Natural killer cell (primary cell): Measurements from ENCODE around the gene AHDC1. TPM values are rescaled to one million over a fixed set of nuclear protein-coding genes. Genes with fewer than 3 reads are reported as not detected.

Experiments
- ATAC-seq, 3 donors: fragments of 150-1000 bp in 2 of 3; fragments of 200-7000 bp in 1 of 3; cut with Tn5 transposase; 1 replicate in 1 of 3; 2 replicates in 2 of 3; pipeline ENCODE4 v1.10.0; 2021; ENCODE audit warnings: mild to moderate bottlenecking in 2 of 3, moderate library complexity in 2 of 3
- DNase-seq, 2 donors: peaks; one replicate each; pipeline versions ENCODE4 v3.0.0 to v3.0.0-alpha.2; 2013 to 2021; ENCODE audit warnings: mixed read lengths in 1 of 2
- H3K27ac ChIP-seq: one replicate; pipeline ENCODE4 v1.5.1; 2013; ENCODE audit warnings: mild to moderate bottlenecking, low read length
- H3K27me3 ChIP-seq: one replicate; pipeline ENCODE4 v1.6.1; 2013; ENCODE audit warnings: low read length; ENCODE audit not compliant: control insufficient read depth, insufficient read depth
- H3K36me3 ChIP-seq: one replicate; pipeline ENCODE4 v1.6.1; 2013; ENCODE audit warnings: low read length; ENCODE audit not compliant: control insufficient read depth, insufficient read depth
- H3K4me1 ChIP-seq: one replicate; pipeline ENCODE4 v1.6.1; 2013; ENCODE audit warnings: low read length; ENCODE audit not compliant: control insufficient read depth, insufficient read depth
- H3K4me3 ChIP-seq: one replicate; pipeline ENCODE4 v1.5.1; 2013; ENCODE audit warnings: low read length
- H3K9me3 ChIP-seq: one replicate; pipeline ENCODE4 v1.6.1; 2013; ENCODE audit warnings: low read length; ENCODE audit not compliant: control insufficient read depth, insufficient read depth
- H3K27ac Mint-ChIP-seq, 2 donors: one replicate each; pipeline ENCODE4 v1.8.0; 2022; ENCODE audit warnings: mild to moderate bottlenecking in 2 of 2, mixed read lengths in 2 of 2, moderate library complexity in 1 of 2
- H3K27me3 Mint-ChIP-seq, 2 donors: one replicate each; pipeline ENCODE4 v1.8.0; 2022; ENCODE audit warnings: low read depth in 2 of 2, mixed read lengths in 2 of 2
- H3K36me3 Mint-ChIP-seq: one replicate; pipeline ENCODE4 v1.8.0; 2022; ENCODE audit warnings: mixed read lengths
- H3K4me1 Mint-ChIP-seq, 2 donors: one replicate each; pipeline ENCODE4 v1.8.0; 2022; ENCODE audit warnings: mixed read lengths in 2 of 2
- H3K4me3 Mint-ChIP-seq: one replicate; pipeline ENCODE4 v1.8.0; 2022; ENCODE audit warnings: mild to moderate bottlenecking, moderate library complexity, mixed read lengths
- H3K9me3 Mint-ChIP-seq, 2 donors: one replicate each; pipeline ENCODE4 v1.8.0; 2022; ENCODE audit warnings: mixed read lengths in 2 of 2
- WGBS: methylation state at CpG from one replicate; pipeline ENCODE4 v1.1.7; 2013; ENCODE audit warnings: missing lambda C conversion rate; ENCODE audit not compliant: insufficient coverage; 5-methylcytosine and 5-hydroxymethylcytosine counted together
- intact Hi-C: fragments of 100-400 bp; cut with micrococcal nuclease; formaldehyde crosslinking; loops from one replicate; pipeline ENCODE4 v1.14.2; 2022
- total RNA-seq, 4 donors: library from RNA; stranded (reverse); fragments of 120-200 nt in 1 of 4; gene quantifications; one replicate each; pipeline versions ENCODE4 v1.2.3 to v1.2.4, GENCODE V29; 2013 to 2022
- TF ChIP-seq, protein P1 (sequence below): fragments of 200-600 bp; IDR thresholded peaks from one replicate; pipeline ENCODE4 v1.8.0; 2022; ENCODE audit warnings: antibody characterized with exemption

The AHDC1 gene
- total RNA-seq, 3 donors from 2014 or later (not counting 1 experiment from before 2014, with no cell fraction given) = 39.6 to 67.0 (median 47.0) TPM

DNA sequence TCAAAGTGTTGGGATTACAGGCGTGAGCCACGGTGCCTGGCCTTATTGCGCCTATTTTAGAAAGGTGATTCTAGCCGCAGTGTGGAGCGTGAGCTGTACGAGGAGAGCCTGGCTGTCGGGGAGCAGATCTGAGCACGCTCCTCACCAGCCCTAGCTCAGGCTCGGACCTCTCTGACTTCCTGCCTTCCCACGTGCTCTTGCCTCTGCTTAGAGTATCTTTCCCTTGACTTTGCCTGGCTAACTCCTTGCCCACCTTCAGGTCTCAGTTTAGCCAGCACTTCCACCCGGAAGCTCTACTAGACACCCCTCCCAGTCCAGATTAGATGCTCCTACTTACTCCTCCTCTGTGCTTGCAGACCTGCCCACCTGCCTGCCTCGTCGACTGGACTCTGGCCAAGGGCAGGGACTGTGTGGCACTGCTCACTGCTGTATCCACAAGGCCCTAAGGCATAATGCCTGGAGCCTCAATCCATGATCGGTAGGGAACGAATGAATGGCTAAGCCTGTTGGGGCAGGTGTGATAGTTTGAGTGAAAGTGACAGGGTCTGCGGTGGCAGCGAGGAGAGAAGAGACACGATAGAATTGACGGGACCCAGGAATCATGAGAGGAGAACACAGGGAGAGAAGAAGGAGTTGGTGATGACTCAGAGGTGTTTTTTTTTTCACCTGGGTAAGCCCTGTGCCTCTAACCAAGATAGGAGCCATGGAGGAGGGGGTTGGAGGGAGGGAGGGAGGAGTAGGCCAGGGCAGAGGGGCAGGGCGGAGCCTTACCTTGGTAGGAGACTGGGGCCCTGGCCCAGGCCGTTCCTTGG is 85.8 kb downstream of the AHDC1 start:
- TF ChIP-seq, protein P1, sequence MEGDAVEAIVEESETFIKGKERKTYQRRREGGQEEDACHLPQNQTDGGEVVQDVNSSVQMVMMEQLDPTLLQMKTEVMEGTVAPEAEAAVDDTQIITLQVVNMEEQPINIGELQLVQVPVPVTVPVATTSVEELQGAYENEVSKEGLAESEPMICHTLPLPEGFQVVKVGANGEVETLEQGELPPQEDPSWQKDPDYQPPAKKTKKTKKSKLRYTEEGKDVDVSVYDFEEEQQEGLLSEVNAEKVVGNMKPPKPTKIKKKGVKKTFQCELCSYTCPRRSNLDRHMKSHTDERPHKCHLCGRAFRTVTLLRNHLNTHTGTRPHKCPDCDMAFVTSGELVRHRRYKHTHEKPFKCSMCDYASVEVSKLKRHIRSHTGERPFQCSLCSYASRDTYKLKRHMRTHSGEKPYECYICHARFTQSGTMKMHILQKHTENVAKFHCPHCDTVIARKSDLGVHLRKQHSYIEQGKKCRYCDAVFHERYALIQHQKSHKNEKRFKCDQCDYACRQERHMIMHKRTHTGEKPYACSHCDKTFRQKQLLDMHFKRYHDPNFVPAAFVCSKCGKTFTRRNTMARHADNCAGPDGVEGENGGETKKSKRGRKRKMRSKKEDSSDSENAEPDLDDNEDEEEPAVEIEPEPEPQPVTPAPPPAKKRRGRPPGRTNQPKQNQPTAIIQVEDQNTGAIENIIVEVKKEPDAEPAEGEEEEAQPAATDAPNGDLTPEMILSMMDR = no peak
- H3K27ac ChIP-seq = no peak overlapping the region
- 88% methylated on average over 21 of the region's 21 CpGs for WGBS
- H3K4me1 Mint-ChIP-seq = peaks cover 19 to 26% of the 10 kb centered on the region in 2 donors
- no peaks in the 10 kb centered on the region for H3K9me3 ChIP-seq
- H3K4me3 ChIP-seq = no peak overlapping the region
- H3K27me3 Mint-ChIP-seq = no peaks in the 10 kb centered on the region
- no peak overlapping the region for H3K4me3 Mint-ChIP-seq
- DNase-seq (no peak), ATAC-seq (no peak)
- no peaks in the 10 kb centered on the region for H3K27me3 ChIP-seq
- no peaks in the 10 kb centered on the region for H3K36me3 Mint-ChIP-seq
- H3K9me3 Mint-ChIP-seq = no peaks in the 10 kb centered on the region
- no peak overlapping the region for H3K27ac Mint-ChIP-seq
- no peaks in the 10 kb centered on the region for H3K36me3 ChIP-seq
- intact Hi-C loops = no loop called here
- H3K4me1 ChIP-seq = peaks cover 22% of the 10 kb centered on the region

GRCh38 chr1:27517301-27517700 is 86.6 kb downstream of the AHDC1 start:
- Mint-ChIP-seq H3K27ac (no peak overlapping the region), H3K4me1 (peaks cover 15 to 19% of the 10 kb centered on the region in 2 donors), H3K9me3 (no peaks in the 10 kb centered on the region), H3K27me3 (no peaks in the 10 kb centered on the region), H3K4me3 (no peak overlapping the region), H3K36me3 (no peaks in the 10 kb centered on the region)
- H3K27ac ChIP-seq = no peak overlapping the region
- WGBS = 87% methylated on average over 2 of the region's 2 CpGs
- intact Hi-C loops = no loop called here
- ATAC-seq (no peak), DNase-seq (no peak)
- H3K4me3 ChIP-seq = no peak overlapping the region
- H3K36me3 ChIP-seq = no peaks in the 10 kb centered on the region
- H3K9me3 ChIP-seq = no peaks in the 10 kb centered on the region
- H3K27me3 ChIP-seq = no peaks in the 10 kb centered on the region
- H3K4me1 ChIP-seq = peaks cover 14% of the 10 kb centered on the region
- TF ChIP-seq, protein P1 = no peak

DNA sequence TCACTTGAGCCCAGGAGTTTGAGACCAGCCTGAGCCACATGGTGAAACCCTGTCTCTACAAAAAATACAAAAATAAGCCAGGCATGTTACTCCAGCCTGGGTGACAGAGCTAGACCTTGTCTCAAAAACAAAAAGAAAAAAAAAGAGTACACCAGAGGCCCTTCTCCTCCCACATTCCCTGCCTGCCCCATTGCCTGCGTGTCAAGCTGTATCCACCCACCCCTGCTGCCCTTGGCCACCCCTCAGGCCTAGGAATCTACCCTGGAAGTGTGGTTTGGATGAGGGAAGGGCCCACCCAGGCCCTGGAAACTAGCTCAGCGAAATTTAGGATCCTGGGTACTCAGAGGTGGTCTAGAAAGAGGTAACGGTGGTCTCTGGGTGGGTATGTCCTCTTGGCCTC is 88.3 kb downstream of the AHDC1 start:
- ATAC-seq (no peak), DNase-seq (no peak)
- no peak overlapping the region for H3K27ac ChIP-seq
- no peak overlapping the region for H3K4me3 ChIP-seq
- Mint-ChIP-seq H3K9me3 (no peaks in the 10 kb centered on the region), H3K27ac (no peak overlapping the region), H3K4me1 (peaks cover 0 to 6% of the 10 kb centered on the region in 2 donors), H3K27me3 (no peaks in the 10 kb centered on the region), H3K4me3 (no peak overlapping the region), H3K36me3 (no peaks in the 10 kb centered on the region)
- H3K27me3 ChIP-seq = no peaks in the 10 kb centered on the region
- no peaks in the 10 kb centered on the region for H3K4me1 ChIP-seq
- 87% methylated on average over 2 of the region's 3 CpGs for WGBS
- H3K36me3 ChIP-seq = no peaks in the 10 kb centered on the region
- TF ChIP-seq, protein P1 = no peak
- intact Hi-C loops = no loop called here
- H3K9me3 ChIP-seq = no peaks in the 10 kb centered on the region

DNA sequence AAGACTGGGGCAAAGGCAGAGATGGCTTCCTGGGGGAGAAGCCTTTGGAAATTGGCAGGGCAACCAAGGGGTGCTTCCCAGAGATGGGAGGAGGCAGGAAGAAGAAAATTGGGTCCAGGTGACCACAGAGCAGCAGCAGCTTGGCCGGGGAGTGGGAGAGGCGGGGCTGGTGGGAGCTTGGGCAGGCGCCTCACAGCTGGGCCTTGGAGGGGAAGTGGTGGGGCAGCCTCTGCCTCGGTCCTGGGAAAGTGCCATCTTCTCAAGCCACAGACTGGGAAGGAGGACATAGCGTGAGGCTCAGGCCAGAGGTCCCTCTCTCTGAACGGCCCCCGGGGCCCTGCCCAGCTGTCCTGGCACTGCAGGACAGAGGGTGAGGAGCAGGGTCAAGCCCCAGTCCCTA is 90.0 kb downstream of the AHDC1 start:
- Histone ChIP-seq H3K27ac (no peak overlapping the region), H3K27me3 (no peaks in the 10 kb centered on the region), H3K9me3 (no peaks in the 10 kb centered on the region), H3K4me3 (no peak overlapping the region), H3K36me3 (no peaks in the 10 kb centered on the region), H3K4me1 (no peaks in the 10 kb centered on the region)
- no peak overlapping the region for H3K4me3 Mint-ChIP-seq
- no peak for ATAC-seq
- intact Hi-C loops = no loop called here
- no peaks in the 10 kb centered on the region for H3K27me3 Mint-ChIP-seq
- WGBS = 30% methylated on average over 7 of the region's 7 CpGs
- TF ChIP-seq, protein P1 = no peak
- no peaks in the 10 kb centered on the region for H3K36me3 Mint-ChIP-seq
- peaks cover 0 to 6% of the 10 kb centered on the region in 2 donors for H3K4me1 Mint-ChIP-seq
- no peaks in the 10 kb centered on the region for H3K9me3 Mint-ChIP-seq
- no peak for DNase-seq
- no peak overlapping the region for H3K27ac Mint-ChIP-seq
